DND-41 (cell line): ENCODE results near the gene HIPK4.

Experiments
- ATAC-seq: fragments of 200-7000 bp; cut with Tn5 transposase; 3 replicates; pipeline ENCODE4 v1.9.1; 2021; ENCODE audit warnings: low read depth; ENCODE audit not compliant: insufficient read depth
- DNase-seq: peaks from one replicate; pipeline ENCODE4 v3.0.0-alpha.2; 2020
- H2AFZ ChIP-seq: 2 replicates; pipeline ENCODE4 v1.6.0; 2012; ENCODE audit warnings: low read depth, low read length
- H3K27ac ChIP-seq: 2 replicates; pipeline ENCODE4 v1.5.1; 2012; ENCODE audit warnings: low read length, inconsistent platforms
- H3K27me3 ChIP-seq: fragments of 200-600 bp; sonication (generic); 2 replicates; pipeline ENCODE4 v1.6.0; 2012; ENCODE audit warnings: low read length, mild to moderate bottlenecking, inconsistent platforms; ENCODE audit not compliant: insufficient read depth, poor library complexity
- H3K36me3 ChIP-seq: 2 replicates; pipeline ENCODE4 v1.5.1; 2012; ENCODE audit warnings: low read length, inconsistent platforms; ENCODE audit not compliant: insufficient read depth
- H3K4me1 ChIP-seq: 2 replicates; pipeline ENCODE4 v1.5.1; 2012; ENCODE audit warnings: mild to moderate bottlenecking, low read length; ENCODE audit not compliant: insufficient read depth
- H3K4me2 ChIP-seq: 2 replicates; pipeline ENCODE4 v1.6.0; 2012; ENCODE audit warnings: mild to moderate bottlenecking, moderate library complexity, low read length, inconsistent platforms; ENCODE audit not compliant: insufficient read depth
- H3K4me3 ChIP-seq, 2 experiments: fragments of 200-600 bp in 1 of 2; shearing (Covaris generic) in 1 of 2; 2 replicates each; pipeline ENCODE4 v1.5.1; 2012 to 2016; ENCODE audit warnings: inconsistent platforms in 2 of 2, low read length in 2 of 2, mild to moderate bottlenecking in 2 of 2, low read depth in 1 of 2, moderate library complexity in 1 of 2
- H3K79me2 ChIP-seq: 2 replicates; pipeline ENCODE4 v1.6.0; 2012; ENCODE audit warnings: low read length, inconsistent platforms; ENCODE audit not compliant: insufficient read depth
- H3K9ac ChIP-seq: 2 replicates; pipeline ENCODE4 v1.6.0; 2012; ENCODE audit warnings: low read depth, mild to moderate bottlenecking, inconsistent platforms, low read length, moderate library complexity
- H3K9me3 ChIP-seq: 2 replicates; pipeline ENCODE4 v1.5.1; 2012; ENCODE audit warnings: low read length, moderate library complexity, mild to moderate bottlenecking, inconsistent platforms; ENCODE audit not compliant: insufficient read depth, severe bottlenecking
- H4K20me1 ChIP-seq: 2 replicates; pipeline ENCODE4 v1.6.0; 2012; ENCODE audit warnings: low read length; ENCODE audit not compliant: insufficient read depth
- CTCF ChIP-seq: IDR thresholded peaks from 2 replicates; pipeline ENCODE4 v1.5.1; 2012; ENCODE audit warnings: borderline replicate concordance, low read length, moderate library complexity, mild to moderate bottlenecking; ENCODE audit not compliant: poor library complexity, severe bottlenecking; ENCODE audit errors: extremely low read depth
- EZH2 ChIP-seq: IDR thresholded peaks from 3 replicates; pipeline ENCODE4 v1.6.1; 2012; ENCODE audit warnings: borderline replicate concordance, low read depth, mild to moderate bottlenecking, moderate library complexity, low read length, inconsistent platforms; ENCODE audit not compliant: severe bottlenecking

Gene HIPK4

GRCh38 chr19:40424637-40425449 lies 34.9 kb upstream of the HIPK4 start:
- Histone ChIP-seq H4K20me1 (no peaks in the 10 kb centered on the region), H3K79me2 (peaks cover 19% of the 10 kb centered on the region), H3K27me3 (no peaks in the 10 kb centered on the region), H3K9ac (peak overlapping the region; percentile 96), H3K27ac (peak overlapping the region; percentile 94), H2AFZ (peak overlapping the region; percentile 98), H3K36me3 (peaks cover 13% of the 10 kb centered on the region; the same call in 1 of the 2 replicates), H3K4me3 (peak overlapping the region; percentile 88 to 99), H3K4me2 (peak overlapping the region; percentile 100), H3K9me3 (no peaks in the 10 kb centered on the region), H3K4me1 (peaks cover 29% of the 10 kb centered on the region)
- no peak for ATAC-seq
- TF ChIP-seq CTCF = no peak
- TF ChIP-seq EZH2 = no peak
- peak; percentile 28 for DNase-seq

GRCh38 chr19:40423938-40424337 lies 34.0 kb upstream of the HIPK4 start:
- peak overlapping the region; percentile 100; the same call in 1 of the 2 replicates for H3K4me2 ChIP-seq
- no peak for TF ChIP-seq EZH2
- TF ChIP-seq CTCF = no peak
- peaks cover 29% of the 10 kb centered on the region for H3K4me1 ChIP-seq
- peaks cover 19% of the 10 kb centered on the region for H3K79me2 ChIP-seq
- no peak overlapping the region for H3K27ac ChIP-seq
- no peaks in the 10 kb centered on the region for H3K27me3 ChIP-seq
- no peaks in the 10 kb centered on the region for H4K20me1 ChIP-seq
- no peak overlapping the region for H2AFZ ChIP-seq
- ATAC-seq (no peak), DNase-seq (no peak)
- H3K9ac ChIP-seq = no peak overlapping the region
- no peaks in the 10 kb centered on the region for H3K9me3 ChIP-seq
- H3K4me3 ChIP-seq = no peak overlapping the region
- H3K36me3 ChIP-seq = peaks cover 13% of the 10 kb centered on the region; the same call in 1 of the 2 replicates

GRCh38 chr19:40422748-40423566 lies 33.0 kb upstream of the HIPK4 start:
- no peaks in the 10 kb centered on the region for H4K20me1 ChIP-seq
- DNase-seq = no peak
- peaks cover 19% of the 10 kb centered on the region for H3K79me2 ChIP-seq
- peaks cover 13% of the 10 kb centered on the region; the same call in 1 of the 2 replicates for H3K36me3 ChIP-seq
- no peak overlapping the region for H3K9ac ChIP-seq
- H2AFZ ChIP-seq = no peak overlapping the region
- no peaks in the 10 kb centered on the region for H3K27me3 ChIP-seq
- H3K4me1 ChIP-seq = peaks cover 29% of the 10 kb centered on the region
- H3K4me3 ChIP-seq = no peak overlapping the region
- TF ChIP-seq EZH2 (no peak), CTCF (no peak)
- H3K27ac ChIP-seq = no peak overlapping the region
- H3K4me2 ChIP-seq = no peak overlapping the region
- no peak for ATAC-seq
- H3K9me3 ChIP-seq = no peaks in the 10 kb centered on the region
